ENCODE measurements around the gene PTGIS.

PTGIS gene

DNA sequence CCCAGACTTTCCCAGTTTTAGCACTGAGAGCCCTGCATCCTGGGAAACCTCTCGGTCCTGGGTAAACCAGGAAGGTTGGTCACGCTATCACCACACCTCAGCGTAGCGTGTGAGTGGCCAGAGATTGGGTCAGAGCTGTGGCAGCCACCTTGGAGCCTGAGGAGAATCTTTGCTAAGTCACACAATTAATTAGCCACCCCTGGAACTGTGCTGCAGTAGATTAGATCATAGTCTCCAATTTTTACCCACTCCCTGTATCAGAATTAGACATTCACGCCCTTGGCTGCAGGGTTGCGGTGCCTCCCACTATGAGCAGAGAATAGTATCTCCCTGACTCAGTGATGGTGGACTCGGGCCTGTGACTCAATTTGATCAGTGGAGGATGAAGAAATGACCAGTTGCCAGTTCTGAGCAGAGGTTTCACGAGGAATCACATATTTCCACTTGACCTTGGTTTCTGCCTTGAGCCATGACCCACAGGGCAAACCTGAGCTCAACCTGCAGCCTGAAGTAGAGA lies 6.0 kb upstream of the PTGIS start:
- no peak for DNase-seq (ENCODE audit: extremely low read depth, low read depth)
- TF ChIP-seq, protein P1, sequence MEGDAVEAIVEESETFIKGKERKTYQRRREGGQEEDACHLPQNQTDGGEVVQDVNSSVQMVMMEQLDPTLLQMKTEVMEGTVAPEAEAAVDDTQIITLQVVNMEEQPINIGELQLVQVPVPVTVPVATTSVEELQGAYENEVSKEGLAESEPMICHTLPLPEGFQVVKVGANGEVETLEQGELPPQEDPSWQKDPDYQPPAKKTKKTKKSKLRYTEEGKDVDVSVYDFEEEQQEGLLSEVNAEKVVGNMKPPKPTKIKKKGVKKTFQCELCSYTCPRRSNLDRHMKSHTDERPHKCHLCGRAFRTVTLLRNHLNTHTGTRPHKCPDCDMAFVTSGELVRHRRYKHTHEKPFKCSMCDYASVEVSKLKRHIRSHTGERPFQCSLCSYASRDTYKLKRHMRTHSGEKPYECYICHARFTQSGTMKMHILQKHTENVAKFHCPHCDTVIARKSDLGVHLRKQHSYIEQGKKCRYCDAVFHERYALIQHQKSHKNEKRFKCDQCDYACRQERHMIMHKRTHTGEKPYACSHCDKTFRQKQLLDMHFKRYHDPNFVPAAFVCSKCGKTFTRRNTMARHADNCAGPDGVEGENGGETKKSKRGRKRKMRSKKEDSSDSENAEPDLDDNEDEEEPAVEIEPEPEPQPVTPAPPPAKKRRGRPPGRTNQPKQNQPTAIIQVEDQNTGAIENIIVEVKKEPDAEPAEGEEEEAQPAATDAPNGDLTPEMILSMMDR (IDR thresholded peaks at IDR 0.05; ENCODE audit: low read depth, low read length, missing control alignments), result no peak
- no peak overlapping the region for H3K4me3 ChIP-seq (replicated peaks; ENCODE audit: low read depth, low read length)

DNA sequence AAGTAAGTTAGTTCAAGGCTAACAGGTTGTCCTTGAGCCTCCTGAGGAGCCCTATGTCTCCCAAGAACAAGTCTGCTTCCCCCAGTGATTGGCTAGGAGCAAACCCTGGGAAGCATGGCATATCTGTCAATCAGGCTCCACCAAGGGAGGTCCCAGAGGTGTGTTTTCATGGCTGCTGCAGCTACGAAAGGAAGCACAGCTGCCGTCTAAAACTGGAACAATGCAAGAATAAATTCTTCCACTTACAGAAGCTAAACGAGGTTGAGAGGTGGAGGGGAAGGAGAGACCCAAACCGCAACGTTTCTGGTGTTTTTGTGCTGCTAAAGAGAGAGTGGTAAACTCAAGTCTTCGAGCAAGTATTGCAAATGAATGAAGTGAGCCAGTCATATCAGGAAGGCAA lies 4.9 kb upstream of the PTGIS start:
- no peak for DNase-seq (ENCODE audit: extremely low read depth, low read depth)
- TF ChIP-seq, protein P1 (IDR thresholded peaks at IDR 0.05; ENCODE audit: low read depth, low read length, missing control alignments), result no peak

DNA sequence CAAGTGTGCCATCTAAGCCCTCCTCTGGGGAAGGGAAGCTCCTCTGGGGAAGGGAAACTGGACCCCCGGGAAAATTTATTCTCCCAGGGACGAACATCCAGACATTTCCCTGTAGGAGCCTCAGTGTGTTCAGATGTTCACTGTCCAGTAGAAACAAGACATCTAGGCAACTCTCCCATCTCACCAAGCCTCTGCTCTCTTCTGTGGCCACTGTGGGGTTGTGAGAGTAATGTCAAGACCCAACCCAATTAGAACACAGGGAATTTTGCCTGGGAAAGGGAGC lies 3.6 kb upstream of the PTGIS start:
- DNase-seq (ENCODE audit: extremely low read depth, low read depth), result no peak
- TF ChIP-seq, protein P1 (IDR thresholded peaks at IDR 0.05; ENCODE audit: low read depth, low read length, missing control alignments), result no peak
- H3K4me3 ChIP-seq (replicated peaks; ENCODE audit: low read depth, low read length), result no peak overlapping the region

More for the DNA sequence above, 4.9 kb upstream of the PTGIS start:
- no peak overlapping the region for H3K4me3 ChIP-seq (replicated peaks; ENCODE audit: low read depth, low read length)

DNA sequence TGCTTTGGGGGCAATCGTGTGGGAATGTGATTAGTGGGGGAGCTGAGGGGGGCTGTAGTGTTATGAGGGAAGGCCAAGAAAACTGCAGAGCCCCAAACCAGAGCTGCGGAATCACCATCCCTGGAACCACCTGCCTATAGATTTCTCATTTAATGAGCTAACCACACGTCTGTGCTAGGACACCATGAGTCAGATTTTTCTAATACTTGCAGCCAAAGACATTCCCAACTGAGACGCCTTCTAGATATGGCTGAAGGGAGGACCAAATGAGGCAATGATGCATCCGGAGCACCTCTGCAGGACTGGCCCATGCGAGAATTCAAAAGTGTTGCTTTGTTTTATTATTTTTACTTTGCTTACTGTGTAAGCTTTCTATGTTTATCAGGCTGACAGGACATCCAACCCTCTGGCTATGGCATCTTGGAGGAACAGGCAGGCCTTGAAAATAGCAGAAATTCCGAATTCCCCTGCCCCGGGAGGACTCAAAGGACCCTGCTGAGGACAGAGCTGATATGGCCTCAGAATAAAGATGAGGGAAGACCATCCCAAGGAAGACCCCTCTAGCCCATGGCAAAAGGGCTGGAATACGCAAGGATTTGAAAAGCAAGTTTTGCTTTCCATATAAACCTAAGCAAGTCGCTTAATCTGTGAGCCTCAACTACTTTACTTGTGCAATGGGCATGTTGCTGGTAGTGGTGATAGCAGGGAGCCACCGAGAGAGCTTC lies 3.1 kb upstream of the PTGIS start:
- TF ChIP-seq, protein P1 (IDR thresholded peaks at IDR 0.05; ENCODE audit: low read depth, low read length, missing control alignments), result no peak
- DNase-seq (ENCODE audit: extremely low read depth, low read depth), result no peak
- no peak overlapping the region for H3K4me3 ChIP-seq (replicated peaks; ENCODE audit: low read depth, low read length)

DNA sequence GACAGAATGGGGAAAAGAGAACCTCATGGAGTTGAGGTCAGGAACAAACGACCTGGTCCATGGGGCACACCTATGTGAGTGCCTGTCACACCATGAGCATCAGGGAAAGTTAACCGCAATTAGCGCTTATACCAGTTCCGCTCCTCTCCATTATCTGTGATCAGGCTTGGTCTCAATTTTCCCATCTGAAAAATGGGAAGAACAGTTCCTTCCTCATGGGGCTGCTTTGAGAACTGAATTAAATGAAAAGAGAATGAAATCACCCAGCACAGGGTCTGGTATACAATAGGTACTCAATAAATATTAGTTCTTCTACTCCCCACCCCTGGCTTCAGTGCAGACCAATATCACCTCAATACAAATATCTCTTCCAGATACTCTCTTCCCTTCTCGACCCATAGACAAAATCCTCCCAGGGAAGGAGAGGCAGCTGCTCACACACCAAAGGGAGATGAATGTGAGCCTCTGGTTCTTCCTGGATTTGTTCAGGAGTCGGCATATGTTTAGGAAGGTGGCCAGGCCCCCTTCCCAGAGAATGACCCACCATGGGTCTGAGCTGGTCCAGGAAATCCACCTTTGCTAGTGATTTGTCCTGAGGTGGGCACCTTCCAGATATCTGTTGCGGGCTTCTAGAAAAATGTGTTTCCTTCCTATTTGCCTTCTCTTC lies 2.4 kb upstream of the PTGIS start:
- no peak for DNase-seq (ENCODE audit: extremely low read depth, low read depth)
- H3K4me3 ChIP-seq (replicated peaks; ENCODE audit: low read depth, low read length), result no peak overlapping the region
- TF ChIP-seq, protein P1 (IDR thresholded peaks at IDR 0.05; ENCODE audit: low read depth, low read length, missing control alignments), result no peak

DNA sequence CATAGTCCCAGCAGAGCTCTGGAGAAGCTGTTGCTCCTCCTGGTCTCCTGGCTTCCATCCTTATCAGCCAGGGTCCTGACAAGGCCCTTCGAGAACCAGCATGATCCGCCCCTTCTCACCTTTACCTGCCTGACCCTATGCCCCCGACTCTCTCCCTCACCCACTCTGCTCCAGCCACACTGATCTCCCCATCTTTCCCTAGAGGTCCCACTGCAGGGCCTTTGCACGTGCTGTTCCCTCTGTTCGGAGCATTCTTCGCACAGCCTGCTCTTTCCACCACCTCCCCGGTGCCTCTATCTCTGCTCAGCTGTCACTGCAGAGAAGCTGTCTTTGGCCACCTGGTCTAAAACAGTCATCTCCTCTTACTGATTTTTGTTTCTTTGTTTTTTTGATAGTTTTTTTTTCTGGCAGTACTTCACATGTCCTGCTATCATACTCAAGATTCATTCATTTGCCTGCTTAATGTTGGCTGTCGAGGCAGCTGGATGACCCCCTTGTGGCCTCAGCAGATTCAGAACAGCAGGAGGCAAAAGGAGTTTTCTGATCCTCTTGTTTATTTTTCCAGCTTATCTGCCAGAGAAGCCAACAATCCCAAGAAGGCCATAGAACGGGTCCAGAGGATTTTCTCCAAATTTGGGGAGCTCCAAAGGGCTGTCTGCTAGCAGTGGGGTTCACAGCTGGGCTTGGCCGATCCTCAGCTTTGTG lies 1.6 kb upstream of the PTGIS start:
- no peak for DNase-seq (ENCODE audit: extremely low read depth, low read depth)
- TF ChIP-seq, protein P1 (IDR thresholded peaks at IDR 0.05; ENCODE audit: low read depth, low read length, missing control alignments), result no peak
- H3K4me3 ChIP-seq (replicated peaks; ENCODE audit: low read depth, low read length), result no peak overlapping the region

Measured in HFF-Myc (cell line).